ENCODE measurements around the gene ZNF366.

ZNF366 gene

GRCh38 chr5:72463449-72464052 lies 43.7 kb downstream of the ZNF366 start:
- no peak for DNase-seq

- DNase-seq, result no peak
These were observed 46.8 kb downstream of the ZNF366 start for GRCh38 chr5:72460413-72460812.

- DNase-seq, result no peak
These were observed 47.3 kb downstream of the ZNF366 start for GRCh38 chr5:72459913-72460312.

GRCh38 chr5:72459089-72459661 lies 48.0 kb downstream of the ZNF366 start:
- DNase-seq, result no peak

GRCh38 chr5:72458407-72458806 lies 48.8 kb downstream of the ZNF366 start:
- DNase-seq, result no peak

GRCh38 chr5:72457491-72457890 lies 49.7 kb downstream of the ZNF366 start:
- no peak for DNase-seq

GRCh38 chr5:72456391-72457074 lies 50.7 kb downstream of the ZNF366 start:
- DNase-seq, result no peak

GRCh38 chr5:72455476-72455875 lies 51.7 kb downstream of the ZNF366 start:
- DNase-seq, result no peak

GRCh38 chr5:72454996-72455395 lies 52.2 kb downstream of the ZNF366 start:
- DNase-seq, result no peak

GRCh38 chr5:72453246-72453775 lies 53.9 kb downstream of the ZNF366 start:
- DNase-seq, result no peak

GRCh38 chr5:72452515-72453245 lies 54.5 kb downstream of the ZNF366 start:
- DNase-seq, result peak; percentile 90

GRCh38 chr5:72451741-72452505 lies 55.3 kb downstream of the ZNF366 start:
- peak; percentile 93 for DNase-seq

- DNase-seq, result no peak
These were observed 58.8 kb downstream of the ZNF366 start for GRCh38 chr5:72448368-72448767.

- DNase-seq, result no peak
These were observed 59.5 kb downstream of the ZNF366 start for GRCh38 chr5:72447751-72448150.

- DNase-seq, result no peak
These were observed 61.2 kb downstream of the ZNF366 start for GRCh38 chr5:72445969-72446368.

- no peak for DNase-seq
These were observed 63.3 kb downstream of the ZNF366 start for GRCh38 chr5:72443883-72444282.

- peak; percentile 90 for DNase-seq
These were observed 65.2 kb downstream of the ZNF366 start for GRCh38 chr5:72441862-72442540.

- DNase-seq, result no peak
These were observed 66.0 kb downstream of the ZNF366 start for GRCh38 chr5:72441094-72441723.

- no peak for DNase-seq
These were observed 67.0 kb downstream of the ZNF366 start for GRCh38 chr5:72440207-72440638.

GRCh38 chr5:72439192-72439591 lies 68.0 kb downstream of the ZNF366 start:
- DNase-seq, result no peak

GRCh38 chr5:72438141-72438540 lies 69.1 kb downstream of the ZNF366 start:
- no peak for DNase-seq
